Fibroblast of the aortic adventitia (primary cell): ENCODE results near the gene ZNF593. TPM values are rescaled to one million over a fixed set of nuclear protein-coding genes. Genes with fewer than 3 reads are reported as not detected.
A peak's percentile ranks its signal among the peaks of the same experiment; 100 is the strongest.

ENCODE experiments used
- DNase-seq: peaks from one replicate; pipeline ENCODE4 v3.0.0-alpha.2; 2010; ENCODE audit warnings: low read depth
- H3K4me3 ChIP-seq: 2 replicates; pipeline ENCODE4 v1.5.1; 2011; ENCODE audit warnings: low read depth, mild to moderate bottlenecking, control low read depth, low read length, moderate library complexity
- total RNA-seq: library from RNA; depleted of rRNA; stranded (reverse); fragments of >200 nt; gene quantifications from 2 replicates; pipeline ENCODE4 v1.2.3, GENCODE V29; 2012; ENCODE audit warnings: low replicate concordance
- TF ChIP-seq, protein P1 (sequence below): IDR thresholded peaks from 2 replicates; pipeline ENCODE4 v1.5.1; 2011; ENCODE audit warnings: mild to moderate bottlenecking, low read length, control low read depth, inconsistent platforms; ENCODE audit not compliant: insufficient read depth

Gene ZNF593
- total RNA-seq, 1 donor, result 19.4 TPM

DNA sequence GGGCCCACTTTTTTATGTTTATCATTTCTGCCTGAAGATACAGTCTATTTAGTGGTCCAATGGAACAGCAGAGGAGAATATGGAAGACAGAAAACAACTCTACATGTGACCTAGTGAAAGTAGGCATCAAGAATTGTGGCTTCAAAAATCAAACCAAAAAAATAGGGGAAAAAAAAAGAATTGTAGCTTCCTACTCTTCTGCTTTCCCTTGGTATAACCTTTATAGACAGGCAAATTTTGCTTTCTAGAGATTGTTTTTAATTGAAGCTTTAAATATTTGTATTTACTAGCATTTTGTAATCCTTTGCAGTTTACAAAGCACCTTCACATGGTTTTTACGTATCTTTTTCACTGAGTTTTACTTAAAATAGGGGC, 43.8 kb upstream of the ZNF593 start:
- TF ChIP-seq, protein P1, sequence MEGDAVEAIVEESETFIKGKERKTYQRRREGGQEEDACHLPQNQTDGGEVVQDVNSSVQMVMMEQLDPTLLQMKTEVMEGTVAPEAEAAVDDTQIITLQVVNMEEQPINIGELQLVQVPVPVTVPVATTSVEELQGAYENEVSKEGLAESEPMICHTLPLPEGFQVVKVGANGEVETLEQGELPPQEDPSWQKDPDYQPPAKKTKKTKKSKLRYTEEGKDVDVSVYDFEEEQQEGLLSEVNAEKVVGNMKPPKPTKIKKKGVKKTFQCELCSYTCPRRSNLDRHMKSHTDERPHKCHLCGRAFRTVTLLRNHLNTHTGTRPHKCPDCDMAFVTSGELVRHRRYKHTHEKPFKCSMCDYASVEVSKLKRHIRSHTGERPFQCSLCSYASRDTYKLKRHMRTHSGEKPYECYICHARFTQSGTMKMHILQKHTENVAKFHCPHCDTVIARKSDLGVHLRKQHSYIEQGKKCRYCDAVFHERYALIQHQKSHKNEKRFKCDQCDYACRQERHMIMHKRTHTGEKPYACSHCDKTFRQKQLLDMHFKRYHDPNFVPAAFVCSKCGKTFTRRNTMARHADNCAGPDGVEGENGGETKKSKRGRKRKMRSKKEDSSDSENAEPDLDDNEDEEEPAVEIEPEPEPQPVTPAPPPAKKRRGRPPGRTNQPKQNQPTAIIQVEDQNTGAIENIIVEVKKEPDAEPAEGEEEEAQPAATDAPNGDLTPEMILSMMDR, result no peak
- DNase-seq, result no peak
- no peak overlapping the region for H3K4me3 ChIP-seq

DNA sequence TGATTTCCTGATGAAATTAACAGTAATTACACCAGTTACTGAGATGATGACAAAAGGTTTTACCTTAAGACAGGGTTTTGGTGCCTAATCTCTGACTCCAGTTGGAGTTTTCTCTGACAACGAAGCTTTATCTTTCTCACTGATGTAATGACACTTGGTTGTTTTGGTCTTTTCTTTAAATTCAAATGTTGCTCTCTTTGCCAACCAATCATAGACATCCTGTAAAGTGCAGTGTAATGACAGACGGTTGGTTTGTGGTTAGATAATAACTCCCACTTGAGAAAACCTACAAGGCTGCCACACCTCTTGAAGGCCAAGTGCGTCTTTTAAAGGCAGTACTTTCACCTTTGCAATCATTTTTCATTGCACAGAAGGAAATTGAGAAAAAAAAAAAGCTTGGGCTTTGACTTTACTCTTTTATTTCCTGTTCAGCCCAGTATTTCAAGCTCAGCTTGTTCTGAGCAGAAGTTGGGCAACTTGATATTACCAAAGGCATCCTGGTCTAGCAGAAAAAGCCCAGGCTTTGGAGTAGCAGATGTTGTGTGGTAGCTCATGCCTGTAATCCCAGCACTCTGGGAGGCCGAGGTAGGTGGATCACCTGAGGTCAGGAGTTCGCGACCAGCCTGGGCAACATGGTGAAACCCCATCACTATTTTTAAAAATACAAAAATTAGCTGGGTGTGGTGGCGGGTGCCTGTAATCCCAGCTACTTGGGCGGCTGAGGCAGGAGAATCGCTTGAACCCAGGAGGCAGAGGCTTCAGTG, 43.2 kb upstream of the ZNF593 start:
- no peak overlapping the region for H3K4me3 ChIP-seq

DNA sequence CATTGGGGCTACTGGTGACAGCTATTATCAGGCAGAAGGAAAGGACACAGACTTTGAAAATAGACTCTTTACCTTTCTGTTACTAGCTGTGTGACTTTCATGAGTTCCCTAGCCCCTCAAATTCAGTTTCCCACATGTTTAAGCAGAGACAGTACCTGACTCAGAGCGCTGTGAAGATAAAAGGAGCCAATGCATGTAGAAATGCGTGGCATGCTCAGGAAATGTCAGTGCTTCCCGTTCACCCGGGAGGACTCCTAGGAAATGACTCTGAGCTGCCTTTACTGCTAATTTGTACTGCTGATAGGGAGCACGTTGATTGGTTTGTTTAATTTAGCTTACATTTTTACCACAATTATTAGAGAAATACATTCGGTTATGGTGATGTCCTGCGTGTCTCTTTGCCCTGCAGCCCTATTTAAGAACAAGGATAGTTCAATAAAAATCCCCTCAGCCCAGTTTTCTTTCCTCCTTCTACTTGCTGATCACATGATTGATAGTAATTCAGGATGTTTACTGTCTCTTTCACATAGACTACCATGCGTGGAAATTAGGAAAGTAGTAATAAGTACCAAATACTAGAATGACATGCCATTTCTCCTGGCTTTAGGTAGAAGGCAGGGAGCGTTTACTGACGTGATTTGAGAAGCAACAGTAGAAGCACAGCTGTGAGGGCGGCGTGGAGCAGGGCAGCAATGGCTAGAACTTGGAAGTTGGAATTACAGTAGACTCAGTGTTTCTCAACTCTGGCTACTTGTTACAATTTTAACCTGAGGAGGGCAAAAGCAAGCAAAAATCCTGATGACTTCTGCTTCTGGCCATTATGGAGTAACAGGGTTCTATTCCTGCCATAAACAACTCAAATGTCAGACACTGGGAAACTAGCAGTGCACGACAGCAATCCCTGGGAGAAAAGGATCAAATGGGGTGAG, 42.2 kb upstream of the ZNF593 start:
- H3K4me3 ChIP-seq, result no peak overlapping the region
- TF ChIP-seq, protein P1, result no peak
- DNase-seq, result no peak

More for the DNA sequence above, 43.2 kb upstream of the ZNF593 start:
- DNase-seq, result peak; percentile 43
- TF ChIP-seq, protein P1, result no peak

DNA sequence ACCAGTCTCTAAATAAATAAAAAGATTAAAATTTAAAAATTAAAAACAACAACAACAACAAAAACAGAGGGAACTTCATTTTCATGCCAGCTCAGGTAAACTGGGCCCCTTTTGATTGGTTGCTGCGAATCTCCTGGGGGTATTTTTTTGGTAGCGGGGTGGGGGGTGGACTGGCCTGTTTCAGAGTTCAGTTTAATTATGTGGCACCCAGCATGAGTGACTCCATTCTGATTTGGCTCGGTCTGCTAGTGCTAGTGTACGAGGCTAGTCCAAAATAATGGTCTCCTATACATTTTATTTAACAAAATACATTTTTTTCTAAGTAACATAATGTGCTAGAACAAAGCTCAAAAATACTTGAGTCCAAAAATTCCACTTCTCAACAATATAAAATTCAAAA, 39.9 kb upstream of the ZNF593 start:
- TF ChIP-seq, protein P1, result no peak
- H3K4me3 ChIP-seq, result no peak overlapping the region
- no peak for DNase-seq

DNA sequence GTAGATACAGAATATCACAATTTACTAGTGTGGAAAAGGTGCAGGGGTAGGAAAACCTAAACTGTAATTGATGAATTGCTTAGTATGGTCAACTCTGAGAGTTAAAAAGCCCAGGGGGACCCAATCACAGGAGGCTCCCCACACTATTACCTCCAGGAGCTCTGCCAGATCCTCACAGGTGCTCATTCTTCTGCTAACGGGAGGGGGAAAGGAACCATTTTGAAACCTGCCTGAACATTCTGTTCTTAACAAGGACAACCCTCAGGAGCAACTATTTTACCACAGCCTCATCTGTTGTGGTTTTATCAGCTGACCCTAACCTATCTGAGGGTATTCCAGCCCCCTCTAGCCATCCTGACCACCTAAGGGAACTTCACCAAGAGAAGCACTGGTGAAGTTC, 39.0 kb upstream of the ZNF593 start:
- no peak for DNase-seq
- TF ChIP-seq, protein P1, result no peak
- H3K4me3 ChIP-seq, result no peak overlapping the region

DNA sequence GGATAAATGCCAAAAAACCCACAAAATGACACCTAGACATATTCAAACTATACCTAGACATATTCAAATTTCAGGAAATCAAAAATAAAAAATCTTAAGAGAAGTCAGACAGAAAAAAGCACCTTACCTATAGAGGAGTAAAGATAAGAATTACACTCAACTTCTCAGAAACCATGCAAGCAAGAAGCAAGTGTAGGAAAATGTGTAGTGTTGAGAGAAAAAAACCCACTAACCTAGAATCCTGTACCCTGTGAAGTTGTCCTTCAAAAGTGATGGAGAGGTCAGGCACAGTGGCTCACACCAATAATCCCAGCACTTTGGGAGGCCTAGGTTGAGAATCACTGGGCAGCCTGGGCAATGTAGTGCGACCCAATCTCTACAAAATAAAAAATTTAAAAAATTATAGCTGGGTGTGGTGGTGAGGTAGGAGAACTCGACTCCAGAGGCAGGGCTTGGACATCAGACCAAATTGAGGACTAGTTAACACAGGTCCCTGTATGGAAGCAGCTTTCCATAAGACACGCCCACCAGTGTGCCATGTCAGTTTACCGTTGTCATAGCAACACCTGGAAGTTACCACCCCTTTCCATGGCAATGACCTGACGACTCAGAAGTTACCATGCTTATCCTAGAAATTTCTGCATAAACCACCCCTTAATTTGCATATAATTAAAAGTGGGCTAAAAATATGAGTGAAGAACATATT, 37.4 kb upstream of the ZNF593 start:
- no peak for DNase-seq
- no peak overlapping the region for H3K4me3 ChIP-seq
- TF ChIP-seq, protein P1, result no peak
